Osteoblast (primary cell): ENCODE measurements around the gene CAST. TPM values are rescaled to one million over a fixed set of nuclear protein-coding genes. Genes with fewer than 3 reads are reported as not detected.

Experiments used
- DNase-seq: peaks from one replicate; pipeline ENCODE4 v3.0.0; 2011; ENCODE audit warnings: low spot score, mixed read lengths; ENCODE audit not compliant: insufficient read length; ENCODE audit errors: missing footprints
- H2AFZ ChIP-seq: 2 replicates; pipeline ENCODE4 v1.6.0; 2011; ENCODE audit warnings: mild to moderate bottlenecking, low read length
- H3K27ac ChIP-seq: 2 replicates; pipeline ENCODE4 v1.5.1; 2011; ENCODE audit warnings: mild to moderate bottlenecking, low read depth, low read length, moderate library complexity
- H3K27me3 ChIP-seq: 2 replicates; pipeline ENCODE4 v1.6.0; 2012; ENCODE audit warnings: mild to moderate bottlenecking, control low read depth, inconsistent platforms, low read length, moderate library complexity; ENCODE audit not compliant: insufficient read depth
- H3K36me3 ChIP-seq: 2 replicates; pipeline ENCODE4 v1.5.1; 2011; ENCODE audit warnings: mild to moderate bottlenecking, low read length, control low read depth, moderate library complexity; ENCODE audit not compliant: insufficient read depth
- H3K4me1 ChIP-seq: 2 replicates; pipeline ENCODE4 v1.5.1; 2011; ENCODE audit warnings: mild to moderate bottlenecking, low read length, control low read depth, moderate library complexity; ENCODE audit not compliant: insufficient read depth
- H3K4me2 ChIP-seq: 2 replicates; pipeline ENCODE4 v1.6.0; 2011; ENCODE audit warnings: mild to moderate bottlenecking, low read length; ENCODE audit not compliant: insufficient read depth
- H3K4me3 ChIP-seq: fragments of 200-600 bp; sonication (generic); 3 replicates; pipeline ENCODE4 v1.5.1; 2012; ENCODE audit warnings: mild to moderate bottlenecking, low read length, inconsistent platforms; ENCODE audit not compliant: insufficient read depth
- H3K79me2 ChIP-seq: 2 replicates; pipeline ENCODE4 v1.6.0; 2012; ENCODE audit warnings: mild to moderate bottlenecking, low read length, control low read depth, inconsistent platforms; ENCODE audit not compliant: insufficient read depth
- H3K9me3 ChIP-seq: 2 replicates; pipeline ENCODE4 v1.5.1; 2011; ENCODE audit warnings: low read depth, low read length, control low read depth
- H4K20me1 ChIP-seq: 2 replicates; pipeline ENCODE4 v1.6.0; 2012; ENCODE audit warnings: mild to moderate bottlenecking, low read length, control low read depth; ENCODE audit not compliant: insufficient read depth
- total RNA-seq: library from RNA; depleted of rRNA; stranded (reverse); fragments of >200 nt; gene quantifications from 2 replicates; pipeline ENCODE4 v1.2.3, GENCODE V29; 2012
- TF ChIP-seq, protein P1 (sequence below): IDR thresholded peaks from 2 replicates; pipeline ENCODE4 v1.5.1; 2011; ENCODE audit warnings: mild to moderate bottlenecking, low read depth, low read length, moderate library complexity; ENCODE audit errors: extremely low read depth

CAST gene
- total RNA-seq, 1 donor, result 278 TPM

DNA sequence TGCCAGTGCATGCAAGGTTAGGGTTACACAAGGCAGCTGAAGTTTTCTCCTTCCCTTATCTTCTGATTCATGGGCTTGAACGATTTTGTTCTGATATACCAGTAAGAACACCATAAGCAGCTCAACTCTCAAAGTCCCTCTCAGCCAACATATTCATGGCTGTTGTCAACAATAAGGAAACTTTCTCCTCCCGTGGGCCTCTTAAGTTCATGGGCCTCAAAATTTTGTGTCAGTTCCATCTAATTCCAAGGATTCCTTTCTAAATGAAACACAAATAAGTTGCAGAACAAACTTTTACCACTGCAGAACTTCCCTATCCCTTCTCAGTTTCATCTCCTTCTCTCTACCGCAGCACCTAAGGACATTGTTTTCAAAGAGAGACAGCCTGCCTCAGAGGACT lies 23.6 kb upstream of the CAST start:
- TF ChIP-seq, protein P1, sequence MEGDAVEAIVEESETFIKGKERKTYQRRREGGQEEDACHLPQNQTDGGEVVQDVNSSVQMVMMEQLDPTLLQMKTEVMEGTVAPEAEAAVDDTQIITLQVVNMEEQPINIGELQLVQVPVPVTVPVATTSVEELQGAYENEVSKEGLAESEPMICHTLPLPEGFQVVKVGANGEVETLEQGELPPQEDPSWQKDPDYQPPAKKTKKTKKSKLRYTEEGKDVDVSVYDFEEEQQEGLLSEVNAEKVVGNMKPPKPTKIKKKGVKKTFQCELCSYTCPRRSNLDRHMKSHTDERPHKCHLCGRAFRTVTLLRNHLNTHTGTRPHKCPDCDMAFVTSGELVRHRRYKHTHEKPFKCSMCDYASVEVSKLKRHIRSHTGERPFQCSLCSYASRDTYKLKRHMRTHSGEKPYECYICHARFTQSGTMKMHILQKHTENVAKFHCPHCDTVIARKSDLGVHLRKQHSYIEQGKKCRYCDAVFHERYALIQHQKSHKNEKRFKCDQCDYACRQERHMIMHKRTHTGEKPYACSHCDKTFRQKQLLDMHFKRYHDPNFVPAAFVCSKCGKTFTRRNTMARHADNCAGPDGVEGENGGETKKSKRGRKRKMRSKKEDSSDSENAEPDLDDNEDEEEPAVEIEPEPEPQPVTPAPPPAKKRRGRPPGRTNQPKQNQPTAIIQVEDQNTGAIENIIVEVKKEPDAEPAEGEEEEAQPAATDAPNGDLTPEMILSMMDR, result no peak

DNA sequence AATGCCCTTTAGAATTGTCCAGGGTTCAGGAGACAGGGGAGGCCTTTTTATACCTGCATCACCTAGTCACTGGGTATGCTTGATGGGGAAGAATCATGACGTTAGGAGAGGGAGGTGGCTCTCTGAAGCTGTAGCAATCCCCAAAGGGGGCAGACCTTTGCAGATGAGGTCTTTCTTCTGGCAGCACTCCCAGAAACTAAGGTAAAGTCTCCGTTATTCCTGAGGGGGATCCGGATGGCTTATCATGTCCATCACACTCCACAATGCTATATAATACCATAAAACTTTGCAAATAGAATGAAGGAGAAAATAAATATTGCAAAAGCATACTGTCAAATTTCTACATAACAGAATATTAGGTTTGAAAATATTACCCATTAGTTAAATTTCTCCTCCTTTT lies 21.5 kb upstream of the CAST start:
- no peaks in the 10 kb centered on the region for H3K79me2 ChIP-seq
- H3K9me3 ChIP-seq, result no peaks in the 10 kb centered on the region
- H4K20me1 ChIP-seq, result no peaks in the 10 kb centered on the region
- H2AFZ ChIP-seq, result no peak overlapping the region
- no peaks in the 10 kb centered on the region for H3K27me3 ChIP-seq
- TF ChIP-seq, protein P1, result no peak
- no peak for DNase-seq
- H3K4me3 ChIP-seq, result no peak overlapping the region
- no peak overlapping the region for H3K4me2 ChIP-seq
- H3K27ac ChIP-seq, result no peak overlapping the region
- no peaks in the 10 kb centered on the region for H3K4me1 ChIP-seq
- H3K36me3 ChIP-seq, result no peaks in the 10 kb centered on the region

More for the DNA sequence above, 23.6 kb upstream of the CAST start:
- no peaks in the 10 kb centered on the region for H3K27me3 ChIP-seq
- H3K79me2 ChIP-seq, result no peaks in the 10 kb centered on the region
- no peak overlapping the region for H3K4me2 ChIP-seq
- peaks cover 6% of the 10 kb centered on the region for H3K4me1 ChIP-seq
- no peaks in the 10 kb centered on the region for H3K36me3 ChIP-seq
- no peaks in the 10 kb centered on the region for H4K20me1 ChIP-seq
- no peak overlapping the region for H3K27ac ChIP-seq
- no peak overlapping the region for H2AFZ ChIP-seq
- no peak for DNase-seq
- H3K9me3 ChIP-seq, result no peaks in the 10 kb centered on the region
- H3K4me3 ChIP-seq, result no peak overlapping the region

DNA sequence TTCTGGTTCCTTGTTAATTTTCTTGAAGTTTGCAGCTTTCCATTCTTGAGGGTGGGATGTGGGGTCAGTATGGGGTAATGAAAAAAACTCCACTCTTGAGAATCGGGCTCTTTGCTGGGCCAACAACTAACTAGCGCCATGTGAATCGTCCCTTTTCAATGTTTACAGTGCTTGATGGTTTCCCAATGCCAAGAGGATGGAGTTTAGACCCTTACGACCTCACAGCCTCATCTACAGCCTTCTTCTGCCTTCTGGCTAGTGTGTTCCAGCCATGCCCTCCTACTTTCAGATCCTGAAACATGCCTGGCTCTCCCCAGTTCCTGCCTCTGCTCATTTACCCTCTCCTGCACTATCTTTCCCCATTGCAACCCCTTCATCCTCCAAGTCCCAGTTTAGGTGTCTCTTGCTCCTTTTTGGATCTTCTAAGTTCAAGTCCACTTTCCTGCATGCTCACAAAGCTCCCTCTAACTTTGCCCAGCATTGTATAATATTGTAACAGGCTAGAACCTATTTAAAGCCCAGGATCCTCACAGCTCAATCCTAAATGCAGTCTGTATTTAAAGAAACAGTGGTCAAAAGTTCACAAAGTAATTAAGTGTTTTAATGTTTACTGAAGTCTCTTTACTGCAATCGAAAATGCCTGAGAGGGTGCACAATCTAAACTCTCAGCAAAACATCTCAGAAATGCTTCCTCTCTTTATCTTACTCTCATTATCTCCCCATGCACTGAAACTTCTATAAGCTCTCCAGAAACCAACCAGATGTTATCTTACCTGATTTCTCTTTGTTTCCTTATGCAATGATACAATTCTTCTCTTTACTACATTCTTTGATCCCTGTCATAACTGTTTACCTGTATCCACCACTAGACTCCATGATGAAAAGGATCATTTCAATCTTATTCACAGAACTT lies 20.6 kb upstream of the CAST start:
- TF ChIP-seq, protein P1, result no peak
- H3K79me2 ChIP-seq, result no peaks in the 10 kb centered on the region
- H2AFZ ChIP-seq, result no peak overlapping the region
- no peaks in the 10 kb centered on the region for H3K36me3 ChIP-seq
- no peaks in the 10 kb centered on the region for H3K4me1 ChIP-seq
- no peaks in the 10 kb centered on the region for H3K9me3 ChIP-seq
- DNase-seq, result no peak
- H3K27ac ChIP-seq, result no peak overlapping the region
- no peaks in the 10 kb centered on the region for H3K27me3 ChIP-seq
- H3K4me3 ChIP-seq, result no peak overlapping the region
- no peak overlapping the region for H3K4me2 ChIP-seq
- H4K20me1 ChIP-seq, result no peaks in the 10 kb centered on the region

DNA sequence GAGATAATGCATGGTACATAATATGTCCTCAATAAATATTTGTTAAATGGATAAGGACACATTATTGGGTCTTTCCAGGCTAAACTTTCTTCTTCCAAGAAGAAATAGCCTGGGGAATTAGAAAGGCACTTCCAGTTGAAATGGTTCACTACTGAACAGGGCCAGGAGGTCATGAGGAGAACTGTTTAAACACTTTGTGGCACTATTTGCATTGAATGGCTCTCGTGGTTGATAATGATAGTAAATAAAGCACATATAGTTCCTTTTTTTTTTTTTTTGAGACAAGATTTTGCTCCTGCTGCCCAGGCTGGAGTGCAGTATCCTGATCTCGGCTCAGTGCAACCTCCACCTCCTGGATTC lies 19.9 kb upstream of the CAST start:
- Histone ChIP-seq H3K4me2 (no peak overlapping the region), H3K27me3 (no peaks in the 10 kb centered on the region)

More for the DNA sequence above, 19.9 kb upstream of the CAST start:
- TF ChIP-seq, protein P1, result no peak
- Histone ChIP-seq H3K36me3 (no peaks in the 10 kb centered on the region), H2AFZ (no peak overlapping the region), H3K4me3 (no peak overlapping the region), H3K4me1 (no peaks in the 10 kb centered on the region), H3K79me2 (no peaks in the 10 kb centered on the region), H3K9me3 (no peaks in the 10 kb centered on the region), H3K27ac (no peak overlapping the region), H4K20me1 (no peaks in the 10 kb centered on the region)
- DNase-seq, result no peak
